Duodenal mucosa (tissue), 2 donors: Measurements from ENCODE around the gene SMARCE1.

Experiments
- H3K27ac ChIP-seq: one replicate; pipeline ENCODE4 v1.7.0; 2013; ENCODE audit warnings: low read depth, low read length
- H3K27me3 ChIP-seq, 2 donors: one replicate each; pipeline ENCODE4 v1.7.0; 2013; ENCODE audit warnings: low read length in 2 of 2, control low read depth in 1 of 2; ENCODE audit not compliant: insufficient read depth in 2 of 2, control insufficient read depth in 1 of 2
- H3K36me3 ChIP-seq, 2 donors: one replicate each; pipeline ENCODE4 v1.7.0; 2013; ENCODE audit warnings: low read length in 2 of 2, control low read depth in 1 of 2; ENCODE audit not compliant: insufficient read depth in 2 of 2, control insufficient read depth in 1 of 2
- H3K4me1 ChIP-seq, 2 donors: one replicate each; pipeline ENCODE4 v1.7.0; 2013; ENCODE audit warnings: low read length in 2 of 2, control low read depth in 1 of 2; ENCODE audit not compliant: insufficient read depth in 2 of 2, control insufficient read depth in 1 of 2
- H3K4me3 ChIP-seq, 2 donors: one replicate each; pipeline ENCODE4 v1.7.0; 2013; ENCODE audit warnings: low read length in 2 of 2, low read depth in 1 of 2
- H3K9ac ChIP-seq, 2 donors: one replicate each; pipeline ENCODE4 v1.7.0; 2013; ENCODE audit warnings: low read length in 2 of 2, low read depth in 1 of 2
- H3K9me3 ChIP-seq, 2 donors: one replicate each; pipeline ENCODE4 v1.7.0; 2013; ENCODE audit warnings: low read length in 2 of 2, control low read depth in 1 of 2; ENCODE audit not compliant: control insufficient read depth in 1 of 2

SMARCE1 gene

DNA sequence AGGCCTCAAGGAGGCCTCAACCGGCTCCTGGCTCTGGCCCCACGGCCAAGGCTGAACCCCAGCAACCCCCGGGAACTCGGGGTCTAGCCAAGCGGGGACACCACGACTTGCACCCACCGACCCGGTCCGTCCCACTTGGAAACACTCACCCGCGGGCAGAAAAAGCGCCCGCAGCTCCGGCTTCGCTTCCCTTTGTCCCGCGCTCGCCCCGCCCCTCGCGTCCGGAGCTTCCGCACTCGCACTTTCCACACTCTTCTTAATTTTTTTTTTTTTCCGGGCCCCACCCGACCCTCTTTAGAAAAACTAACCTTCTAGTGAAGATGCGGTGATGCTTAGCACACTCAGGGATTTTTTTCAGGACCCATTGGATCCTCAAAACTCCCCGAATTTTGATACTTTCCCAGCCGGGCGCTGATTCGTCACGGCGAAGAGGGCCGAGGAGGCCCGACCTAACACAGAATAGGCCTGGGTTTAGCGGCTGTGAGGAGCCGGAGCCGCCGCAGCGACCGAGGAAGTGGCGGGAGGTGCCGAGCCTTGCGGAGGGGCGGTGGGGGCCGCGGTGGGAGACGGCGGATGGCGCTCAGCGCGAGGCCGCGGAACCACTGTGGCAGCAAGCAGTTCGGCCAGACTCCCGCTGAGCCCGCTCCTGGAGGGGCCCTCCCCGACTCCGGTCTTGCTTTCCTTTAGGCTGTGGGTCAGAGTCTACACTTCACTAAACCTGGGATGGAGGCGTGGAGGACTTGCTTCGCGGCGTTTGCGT lies at the start of gene SMARCE1:
Gene SMARCE1 (minus strand): TSS at position 195 of the 760 bp plus-strand sequence. CDS start 2,016 bp downstream, outside the sequence.
- H3K27me3 ChIP-seq: no peaks in the 10 kb centered on the region
- H3K36me3 ChIP-seq: peaks cover 0 to 11% of the 10 kb centered on the region in 2 donors
- peak within 1 kb of the TSS; percentile 98 to 99 for H3K9ac ChIP-seq
- peaks cover 23% of the 10 kb centered on the region in 2 donors for H3K4me1 ChIP-seq
- H3K9me3 ChIP-seq: no peaks in the 10 kb centered on the region
- peak within 1 kb of the TSS; percentile 99 for H3K27ac ChIP-seq
- H3K4me3 ChIP-seq: peak within 1 kb of the TSS; percentile 94 to 99

DNA sequence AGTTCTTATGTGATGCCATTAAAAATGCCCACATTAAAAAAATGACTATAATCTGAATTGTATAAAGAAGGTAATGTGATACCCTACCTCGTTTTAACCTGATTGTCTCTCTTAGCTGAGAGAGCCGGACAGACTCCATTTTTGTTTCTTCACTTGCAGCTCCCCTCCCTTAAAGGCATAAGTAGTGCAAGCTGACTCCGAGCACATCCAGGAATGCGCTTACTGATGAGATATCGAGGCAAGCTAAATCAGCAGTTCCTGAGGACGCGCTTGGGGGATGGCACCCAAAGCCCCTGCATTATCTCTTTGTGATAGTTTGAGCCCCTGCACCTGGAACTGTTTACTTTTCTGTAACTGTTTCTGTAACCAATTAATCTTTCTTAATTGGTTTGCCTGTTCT lies 49.7 kb upstream of the SMARCE1 start:
- Histone ChIP-seq H3K9me3 (no peaks in the 10 kb centered on the region), H3K4me3 (no peak overlapping the region), H3K36me3 (no peaks in the 10 kb centered on the region), H3K27ac (no peak overlapping the region), H3K27me3 (peaks cover 0 to 2% of the 10 kb centered on the region in 2 donors), H3K9ac (no peak overlapping the region), H3K4me1 (no peaks in the 10 kb centered on the region)

DNA sequence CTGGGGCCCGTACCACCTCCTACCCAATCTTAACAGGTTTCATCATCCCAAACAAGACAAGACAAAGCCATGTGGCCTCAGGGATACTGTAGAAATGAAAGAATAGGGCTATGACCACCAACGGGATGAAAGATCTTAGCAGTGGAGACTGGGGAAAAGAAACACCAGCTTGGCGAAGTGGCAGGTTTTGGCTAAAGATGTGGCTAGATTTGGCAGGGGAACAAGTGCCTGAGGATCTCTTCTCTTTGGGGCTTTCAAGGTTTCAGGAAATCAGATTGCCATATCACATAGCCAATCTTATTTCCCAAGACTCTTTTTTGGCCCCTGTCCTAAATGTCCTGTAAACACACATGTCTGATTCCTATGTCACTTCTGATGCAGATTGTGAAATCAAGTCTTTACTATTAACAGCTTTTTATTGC lies 49.0 kb upstream of the SMARCE1 start:
- no peaks in the 10 kb centered on the region for H3K4me1 ChIP-seq

DNA sequence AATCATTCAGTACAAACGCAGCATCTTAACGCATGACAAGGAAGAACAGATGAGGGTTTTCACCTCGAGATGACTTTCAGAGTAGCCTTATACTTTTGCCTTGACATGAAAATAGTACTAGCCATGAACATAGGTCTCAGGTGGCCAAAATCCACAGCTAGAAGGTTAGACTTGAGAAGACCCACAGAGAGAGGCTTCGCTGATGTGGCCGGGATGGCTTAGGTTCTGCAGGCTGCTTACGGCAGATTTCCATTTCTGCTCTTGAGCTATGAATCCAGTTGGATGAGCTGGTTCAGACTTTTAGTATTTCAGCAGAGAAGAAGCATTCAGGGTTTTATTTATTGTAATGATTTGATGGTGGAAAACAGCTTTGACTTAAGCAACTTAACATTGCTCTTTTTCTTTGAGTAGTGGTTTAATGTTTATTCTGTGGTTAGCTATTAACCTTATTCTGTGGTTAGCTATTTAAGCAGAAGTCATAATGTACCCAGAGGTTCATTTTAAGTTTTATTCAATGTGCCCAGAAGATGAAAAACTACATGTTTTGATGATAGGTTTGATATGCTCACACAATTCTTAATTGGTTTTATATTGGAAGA lies 48.4 kb upstream of the SMARCE1 start:
- Histone ChIP-seq H3K27ac (no peak overlapping the region), H3K4me1 (no peaks in the 10 kb centered on the region), H3K9me3 (no peaks in the 10 kb centered on the region), H3K9ac (no peak overlapping the region), H3K36me3 (no peaks in the 10 kb centered on the region), H3K4me3 (no peak overlapping the region), H3K27me3 (peaks cover 0 to 2% of the 10 kb centered on the region in 2 donors)

More for the DNA sequence above, 49.0 kb upstream of the SMARCE1 start:
- no peak overlapping the region for H3K9ac ChIP-seq
- no peaks in the 10 kb centered on the region for H3K36me3 ChIP-seq
- no peak overlapping the region for H3K27ac ChIP-seq
- H3K9me3 ChIP-seq: no peaks in the 10 kb centered on the region
- H3K4me3 ChIP-seq: no peak overlapping the region
- H3K27me3 ChIP-seq: peaks cover 0 to 2% of the 10 kb centered on the region in 2 donors

DNA sequence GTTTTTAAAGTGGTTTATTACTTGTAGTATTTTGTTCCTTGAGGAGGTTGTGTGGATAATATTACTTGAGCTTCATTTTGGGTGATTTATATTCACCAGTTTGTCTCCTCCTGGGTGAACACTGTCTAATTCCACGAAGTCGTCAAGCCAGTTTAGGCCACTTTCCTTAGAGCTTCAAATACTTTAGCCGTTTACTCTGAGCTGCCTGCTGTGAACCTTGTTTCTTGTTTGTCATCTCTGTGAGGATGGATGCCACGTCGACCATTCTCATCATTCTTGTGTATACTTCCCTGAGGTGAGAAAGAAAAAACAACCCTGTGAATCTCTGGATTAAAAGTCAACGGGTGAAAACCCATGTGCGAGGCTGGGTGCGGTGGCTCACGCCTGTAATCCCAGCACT lies 47.0 kb upstream of the SMARCE1 start:
- no peak overlapping the region for H3K9ac ChIP-seq
- H3K9me3 ChIP-seq: no peaks in the 10 kb centered on the region
- H3K4me1 ChIP-seq: no peaks in the 10 kb centered on the region
- H3K27ac ChIP-seq: no peak overlapping the region
- no peak overlapping the region for H3K4me3 ChIP-seq
- H3K36me3 ChIP-seq: no peaks in the 10 kb centered on the region
- H3K27me3 ChIP-seq: peaks cover 0 to 2% of the 10 kb centered on the region in 2 donors

DNA sequence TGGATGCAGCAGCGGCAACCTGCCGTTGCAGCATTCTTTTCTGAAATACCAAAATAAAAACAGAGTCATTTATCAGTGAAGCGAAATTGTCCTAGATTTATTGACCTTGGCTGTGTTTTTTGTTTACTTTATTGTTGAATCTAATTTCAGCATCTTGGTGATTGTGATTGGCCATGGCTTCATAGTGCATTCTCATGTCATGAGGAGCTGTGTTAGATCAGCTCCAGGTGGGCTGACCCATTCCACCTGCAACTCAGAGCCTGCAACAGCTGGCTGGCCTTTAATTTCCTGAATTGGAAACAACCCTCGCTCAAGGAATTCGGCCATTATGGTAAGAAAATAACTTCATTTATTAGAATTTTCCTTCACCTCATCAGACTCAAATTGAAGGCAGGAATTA lies 39.5 kb upstream of the SMARCE1 start:
- no peaks in the 10 kb centered on the region for H3K9me3 ChIP-seq
- no peaks in the 10 kb centered on the region for H3K36me3 ChIP-seq
- no peaks in the 10 kb centered on the region for H3K4me1 ChIP-seq
- H3K4me3 ChIP-seq: no peak overlapping the region
- peaks cover 0 to under 1% of the 10 kb centered on the region in 2 donors for H3K27me3 ChIP-seq
- H3K27ac ChIP-seq: no peak overlapping the region
- H3K9ac ChIP-seq: no peak overlapping the region

DNA sequence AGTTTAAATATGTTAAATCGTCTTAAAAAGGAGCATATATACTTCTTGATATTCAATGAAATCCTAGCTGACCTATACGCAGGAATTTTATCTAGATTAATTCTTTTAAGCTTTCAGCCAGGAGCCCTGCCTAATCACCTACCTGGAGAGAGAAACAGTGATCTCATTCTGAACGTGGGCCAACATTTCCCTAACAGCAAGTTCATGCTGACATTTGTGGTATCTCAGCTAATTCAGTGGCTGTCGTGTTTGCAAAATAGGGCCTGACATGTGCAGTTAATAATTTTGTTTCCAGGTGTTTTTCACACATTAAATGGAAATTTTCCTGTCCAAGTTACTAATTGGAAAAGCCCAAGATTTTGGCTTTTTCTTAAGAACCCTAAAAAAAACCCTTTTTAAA lies 38.6 kb upstream of the SMARCE1 start:
- no peaks in the 10 kb centered on the region for H3K9me3 ChIP-seq
- H3K36me3 ChIP-seq: no peaks in the 10 kb centered on the region
- peaks cover 0 to 4% of the 10 kb centered on the region in 2 donors for H3K27me3 ChIP-seq
- no peaks in the 10 kb centered on the region for H3K4me1 ChIP-seq
- H3K4me3 ChIP-seq: no peak overlapping the region
- no peak overlapping the region for H3K27ac ChIP-seq
- no peak overlapping the region for H3K9ac ChIP-seq

DNA sequence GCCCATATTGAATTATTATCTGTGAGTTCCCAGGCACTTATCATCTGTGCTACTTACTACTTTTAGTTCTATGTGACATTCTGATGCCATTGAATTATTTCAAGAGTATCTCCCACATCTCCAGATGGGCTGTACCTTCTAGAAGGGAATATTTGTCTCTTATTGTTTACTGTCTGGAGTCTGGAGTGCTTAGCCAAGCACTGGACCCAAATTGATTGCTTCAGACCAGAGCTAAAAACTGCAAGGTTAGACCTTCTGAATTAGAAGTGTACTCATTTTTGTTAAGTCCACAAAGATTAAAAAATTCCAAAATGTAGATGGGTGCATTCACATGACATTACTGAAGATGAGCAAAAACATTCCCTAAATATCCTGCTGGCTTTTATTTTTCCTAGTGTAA lies 33.4 kb upstream of the SMARCE1 start:
- Histone ChIP-seq H3K9me3 (no peaks in the 10 kb centered on the region), H3K36me3 (no peaks in the 10 kb centered on the region), H3K4me3 (no peak overlapping the region), H3K4me1 (no peaks in the 10 kb centered on the region), H3K27ac (no peak overlapping the region), H3K27me3 (peaks cover 4 to 12% of the 10 kb centered on the region in 2 donors), H3K9ac (no peak overlapping the region)

DNA sequence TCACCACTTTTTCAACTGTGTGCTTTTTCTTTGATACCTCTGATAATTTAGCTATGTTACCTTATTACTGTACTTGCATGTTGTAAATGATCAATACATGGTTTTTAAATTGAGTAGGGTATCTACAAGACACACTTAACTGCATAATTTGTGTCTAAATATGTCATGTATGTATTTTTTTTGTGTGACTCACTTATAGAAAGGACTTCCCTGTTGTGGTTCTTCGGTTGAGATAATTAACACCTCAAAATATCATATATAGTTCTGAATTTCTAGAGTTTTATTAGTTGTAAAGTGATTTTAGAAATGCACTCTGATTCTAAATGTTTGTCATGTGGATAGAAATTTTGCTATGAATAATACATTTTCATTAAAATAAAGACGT lies 31.9 kb upstream of the SMARCE1 start:
- no peaks in the 10 kb centered on the region for H3K9me3 ChIP-seq
- no peak overlapping the region for H3K4me3 ChIP-seq
- peaks cover 4 to 12% of the 10 kb centered on the region in 2 donors for H3K27me3 ChIP-seq
- H3K27ac ChIP-seq: no peak overlapping the region
- H3K4me1 ChIP-seq: no peaks in the 10 kb centered on the region
- H3K9ac ChIP-seq: no peak overlapping the region
- H3K36me3 ChIP-seq: no peaks in the 10 kb centered on the region

DNA sequence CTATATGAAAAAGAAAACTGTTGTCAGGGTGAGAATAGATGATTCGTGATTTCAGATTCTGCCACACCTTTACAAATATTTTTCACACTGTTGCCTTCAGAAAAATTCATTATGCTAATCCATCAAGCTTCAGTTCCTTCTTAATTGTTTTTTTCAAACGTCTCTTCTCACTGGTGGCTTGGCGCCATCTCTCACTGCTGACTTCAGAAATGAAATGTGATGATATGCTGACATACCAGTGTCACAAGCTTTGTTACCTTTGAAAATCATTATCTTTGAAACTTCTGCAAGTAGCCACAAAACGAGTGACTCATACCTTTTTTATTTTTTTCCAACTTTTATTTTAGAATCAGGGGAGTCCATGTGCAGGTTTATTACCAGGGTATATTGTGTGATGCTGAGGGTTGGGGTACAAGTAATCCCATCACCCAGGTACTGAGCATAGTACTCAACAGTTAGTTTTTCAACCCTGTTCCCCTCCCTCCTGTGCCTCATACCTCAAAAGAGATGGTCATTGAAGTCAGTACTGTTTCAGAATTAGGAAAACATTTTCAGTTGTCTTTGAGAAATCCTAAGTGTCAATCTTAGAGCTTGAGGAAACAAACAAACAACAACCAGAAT lies 31.4 kb upstream of the SMARCE1 start:
- H3K9me3 ChIP-seq: no peaks in the 10 kb centered on the region
- H3K36me3 ChIP-seq: no peaks in the 10 kb centered on the region
- H3K4me3 ChIP-seq: no peak overlapping the region
- H3K9ac ChIP-seq: no peak overlapping the region
- H3K27ac ChIP-seq: no peak overlapping the region
- peaks cover 4 to 12% of the 10 kb centered on the region in 2 donors for H3K27me3 ChIP-seq
- no peaks in the 10 kb centered on the region for H3K4me1 ChIP-seq
